Nephron (organoid): Measurements from ENCODE around the gene OXT.

Source experiments
- H3K27ac Mint-ChIP-seq, 3 experiments: 2 replicates each; pipeline ENCODE4 v1.8.0; 2020; ENCODE audit warnings: mixed read lengths in 3 of 3, mild to moderate bottlenecking in 2 of 3, moderate library complexity in 1 of 3
- H3K27me3 Mint-ChIP-seq: 2 replicates; pipeline ENCODE4 v1.8.0; 2021; ENCODE audit warnings: low read depth, mild to moderate bottlenecking, moderate library complexity, mixed read lengths
- H3K36me3 Mint-ChIP-seq: 2 replicates; pipeline ENCODE4 v1.8.0; 2020; ENCODE audit warnings: low read depth, mixed read lengths
- H3K4me1 Mint-ChIP-seq: 2 replicates; pipeline ENCODE4 v1.8.0; 2020; ENCODE audit warnings: mixed read lengths
- H3K4me3 Mint-ChIP-seq, 3 experiments: 2 replicates each; pipeline ENCODE4 v1.8.0; 2020; ENCODE audit warnings: mild to moderate bottlenecking in 3 of 3, mixed read lengths in 3 of 3, moderate library complexity in 2 of 3
- H3K9me3 Mint-ChIP-seq: 2 replicates; pipeline ENCODE4 v1.8.0; 2020; ENCODE audit warnings: mixed read lengths
- TF ChIP-seq, protein P1 (sequence below), 3 experiments: fragments of 200-600 bp; sonication (generic); IDR thresholded peaks; one replicate each; pipeline ENCODE4 v1.5.0; 2021; ENCODE audit warnings: antibody characterized with exemption in 3 of 3; ENCODE audit not compliant: unreplicated experiment in 3 of 3

Gene OXT

GRCh38 chr20:3101737-3102574, 30.5 kb downstream of the OXT start:
- no peaks in the 10 kb centered on the region for H3K27me3 Mint-ChIP-seq
- H3K27ac Mint-ChIP-seq = no peak overlapping the region
- TF ChIP-seq, protein P1, sequence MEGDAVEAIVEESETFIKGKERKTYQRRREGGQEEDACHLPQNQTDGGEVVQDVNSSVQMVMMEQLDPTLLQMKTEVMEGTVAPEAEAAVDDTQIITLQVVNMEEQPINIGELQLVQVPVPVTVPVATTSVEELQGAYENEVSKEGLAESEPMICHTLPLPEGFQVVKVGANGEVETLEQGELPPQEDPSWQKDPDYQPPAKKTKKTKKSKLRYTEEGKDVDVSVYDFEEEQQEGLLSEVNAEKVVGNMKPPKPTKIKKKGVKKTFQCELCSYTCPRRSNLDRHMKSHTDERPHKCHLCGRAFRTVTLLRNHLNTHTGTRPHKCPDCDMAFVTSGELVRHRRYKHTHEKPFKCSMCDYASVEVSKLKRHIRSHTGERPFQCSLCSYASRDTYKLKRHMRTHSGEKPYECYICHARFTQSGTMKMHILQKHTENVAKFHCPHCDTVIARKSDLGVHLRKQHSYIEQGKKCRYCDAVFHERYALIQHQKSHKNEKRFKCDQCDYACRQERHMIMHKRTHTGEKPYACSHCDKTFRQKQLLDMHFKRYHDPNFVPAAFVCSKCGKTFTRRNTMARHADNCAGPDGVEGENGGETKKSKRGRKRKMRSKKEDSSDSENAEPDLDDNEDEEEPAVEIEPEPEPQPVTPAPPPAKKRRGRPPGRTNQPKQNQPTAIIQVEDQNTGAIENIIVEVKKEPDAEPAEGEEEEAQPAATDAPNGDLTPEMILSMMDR (IDR thresholded peaks at IDR 0.05; ENCODE audit: unreplicated experiment in 3 of 3) = no peak
- H3K4me3 Mint-ChIP-seq = no peak overlapping the region
- no peaks in the 10 kb centered on the region for H3K36me3 Mint-ChIP-seq
- no peaks in the 10 kb centered on the region for H3K9me3 Mint-ChIP-seq
- no peaks in the 10 kb centered on the region for H3K4me1 Mint-ChIP-seq

DNA sequence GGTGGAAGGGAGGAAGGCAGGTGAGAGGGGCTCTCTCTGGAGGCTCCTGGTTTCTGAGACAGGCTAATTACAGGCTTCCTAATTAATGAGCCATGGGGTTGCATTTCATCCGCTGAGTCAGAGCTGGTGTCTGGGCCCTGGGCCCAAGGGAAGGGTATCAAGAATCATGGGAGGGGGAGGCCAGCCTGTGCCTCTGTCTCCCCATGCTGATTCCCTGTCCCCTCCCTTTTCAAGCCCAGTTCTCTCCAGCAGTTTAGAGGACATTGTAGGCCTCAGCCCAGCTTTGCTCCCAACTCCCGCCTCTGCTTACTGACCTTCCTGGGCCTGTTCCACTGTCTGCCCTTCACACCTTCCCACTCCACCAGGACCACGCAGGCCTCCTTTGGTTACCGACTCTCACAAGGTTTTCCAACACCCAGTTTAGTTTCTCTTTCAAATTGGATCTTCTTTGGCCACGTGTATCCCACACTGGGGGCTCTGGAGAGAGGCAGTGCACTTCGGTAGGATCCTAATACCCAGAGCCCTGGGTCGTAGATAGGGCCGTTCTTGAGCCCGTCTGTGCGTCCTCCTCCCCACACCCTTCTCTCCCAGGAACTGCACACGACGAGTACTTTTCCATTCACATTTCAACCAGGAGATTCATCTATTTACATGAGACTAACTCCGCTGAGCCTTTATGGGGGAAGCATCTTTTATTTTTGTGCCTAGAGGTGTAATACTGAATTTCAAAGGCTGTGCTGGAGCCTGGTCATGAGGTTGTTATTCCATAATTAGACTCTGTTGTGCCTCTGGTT, 31.4 kb downstream of the OXT start:
- Mint-ChIP-seq H3K27me3 (no peaks in the 10 kb centered on the region), H3K4me3 (no peak overlapping the region), H3K36me3 (no peaks in the 10 kb centered on the region), H3K27ac (no peak overlapping the region), H3K4me1 (no peaks in the 10 kb centered on the region), H3K9me3 (no peaks in the 10 kb centered on the region)
- TF ChIP-seq, protein P1 (IDR thresholded peaks at IDR 0.05; ENCODE audit: unreplicated experiment in 3 of 3) = no peak

DNA sequence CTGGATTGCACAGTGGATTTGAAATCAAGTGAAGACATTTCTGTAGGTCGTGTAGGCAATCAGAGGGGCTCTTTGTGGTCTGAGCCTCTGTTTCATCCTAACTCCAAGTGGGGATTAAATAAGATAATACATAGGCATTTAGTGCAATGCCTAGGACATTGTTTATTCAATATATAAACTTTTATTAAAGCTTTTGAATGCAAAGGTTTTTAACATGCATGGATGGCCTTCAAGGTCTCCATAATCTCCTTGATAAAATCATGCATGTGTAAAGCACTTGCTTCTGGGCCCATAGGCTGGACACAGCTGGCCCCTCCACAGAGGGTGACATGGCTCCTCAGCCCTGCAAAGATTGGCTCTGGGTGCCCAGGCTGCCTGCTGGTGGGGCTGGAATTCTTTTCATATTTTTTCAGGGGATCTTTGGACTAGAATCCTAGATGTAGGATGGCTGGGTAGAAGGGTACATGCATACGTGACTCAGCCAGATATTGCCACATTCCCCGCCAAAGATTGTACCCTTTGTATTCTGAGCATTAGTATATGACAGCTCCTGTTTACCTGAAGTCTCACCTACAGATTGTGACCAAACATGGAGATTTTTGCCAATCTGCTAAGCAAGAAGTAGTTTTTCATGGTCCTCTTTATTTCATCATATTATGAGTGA, 32.1 kb downstream of the OXT start:
- no peaks in the 10 kb centered on the region for H3K27me3 Mint-ChIP-seq

GRCh38 chr20:3105256-3106137, 34.1 kb downstream of the OXT start:
- H3K4me3 Mint-ChIP-seq = no peak overlapping the region
- no peaks in the 10 kb centered on the region for H3K4me1 Mint-ChIP-seq
- no peaks in the 10 kb centered on the region for H3K36me3 Mint-ChIP-seq
- TF ChIP-seq, protein P1 (IDR thresholded peaks at IDR 0.05; ENCODE audit: unreplicated experiment in 3 of 3) = no peak
- H3K9me3 Mint-ChIP-seq = no peaks in the 10 kb centered on the region
- no peak overlapping the region for H3K27ac Mint-ChIP-seq
- no peaks in the 10 kb centered on the region for H3K27me3 Mint-ChIP-seq

More for the DNA sequence above, 32.1 kb downstream of the OXT start:
- Mint-ChIP-seq H3K27ac (no peak overlapping the region), H3K4me3 (no peak overlapping the region), H3K36me3 (no peaks in the 10 kb centered on the region), H3K4me1 (no peaks in the 10 kb centered on the region), H3K9me3 (no peaks in the 10 kb centered on the region)
- TF ChIP-seq, protein P1 (IDR thresholded peaks at IDR 0.05; ENCODE audit: unreplicated experiment in 3 of 3) = no peak

- Mint-ChIP-seq H3K36me3 (peaks cover 3% of the 10 kb centered on the region), H3K4me3 (no peak overlapping the region), H3K9me3 (no peaks in the 10 kb centered on the region), H3K4me1 (no peaks in the 10 kb centered on the region), H3K27me3 (no peaks in the 10 kb centered on the region), H3K27ac (no peak overlapping the region)
- TF ChIP-seq, protein P1 (IDR thresholded peaks at IDR 0.05; ENCODE audit: unreplicated experiment in 3 of 3) = no peak
These were observed 34.8 kb downstream of the OXT start for GRCh38 chr20:3106185-3106584.
